ENCODE measurements around the gene C6orf47. TPM values are rescaled to one million over a fixed set of nuclear protein-coding genes. Genes with fewer than 3 reads are reported as not detected.

The C6orf47 gene
- total RNA-seq, 2 donors from 2014 or later: 16.2 to 21.0 TPM

DNA sequence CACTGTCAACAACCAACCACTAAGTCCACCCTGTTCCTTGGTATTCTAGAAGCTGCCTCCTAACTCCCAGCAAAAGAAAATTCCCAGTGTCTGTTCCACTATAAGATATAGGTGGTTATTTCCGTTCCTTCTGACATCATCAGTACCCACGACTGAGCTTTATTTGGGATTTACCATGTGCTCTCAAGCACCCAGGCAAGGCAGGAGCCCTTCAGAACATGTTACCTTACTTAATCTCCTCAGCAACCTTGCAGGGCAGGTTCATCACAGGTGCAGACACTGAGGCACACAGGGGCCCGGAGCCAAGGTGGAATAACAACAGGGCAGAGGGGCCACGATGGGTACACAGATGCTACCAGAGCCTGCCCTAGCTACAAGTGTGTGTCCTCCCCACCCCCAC lies 31.8 kb upstream of the C6orf47 start:
- no peaks in the 10 kb centered on the region for H3K9me3 Mint-ChIP-seq
- ATAC-seq (replicated peaks): no peak
- H3K4me3 Mint-ChIP-seq: no peak overlapping the region
- peaks cover 3% of the 10 kb centered on the region for H3K4me1 Mint-ChIP-seq
- H3K27ac Mint-ChIP-seq: no peak overlapping the region
- peaks cover 95% of the 10 kb centered on the region for H3K36me3 Mint-ChIP-seq (ENCODE audit: low read depth)
- H3K27me3 Mint-ChIP-seq: no peaks in the 10 kb centered on the region

DNA sequence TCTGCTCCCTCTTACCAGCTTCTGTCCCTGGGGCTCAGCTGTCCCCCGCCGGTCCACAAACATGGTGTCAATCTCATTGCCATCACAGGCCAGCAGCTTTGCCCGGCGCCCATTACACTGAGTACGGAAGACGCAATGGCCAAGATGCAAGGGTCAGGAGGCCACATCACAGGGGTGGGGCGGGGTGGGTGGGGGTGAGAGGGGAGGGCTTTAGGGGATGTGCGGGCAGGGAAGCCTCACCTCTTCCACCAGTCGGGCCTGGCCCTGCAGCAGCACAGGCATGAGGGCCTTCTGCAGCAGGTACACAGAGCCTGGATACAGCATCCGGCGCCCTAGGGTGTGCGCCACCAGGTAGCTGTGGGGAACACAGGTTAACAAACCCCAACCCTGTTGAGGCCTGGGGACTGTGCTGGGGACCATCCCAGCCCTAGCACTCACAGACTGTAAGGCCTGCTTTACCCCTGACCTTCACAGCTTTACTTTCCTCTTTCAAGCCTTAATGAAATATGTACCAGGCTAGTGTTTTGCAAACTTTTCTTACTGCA lies 31.1 kb upstream of the C6orf47 start:
- Mint-ChIP-seq H3K27ac (no peak overlapping the region), H3K4me3 (no peak overlapping the region), H3K9me3 (no peaks in the 10 kb centered on the region), H3K36me3 (ENCODE audit: low read depth) (peaks cover 92% of the 10 kb centered on the region), H3K4me1 (no peaks in the 10 kb centered on the region), H3K27me3 (no peaks in the 10 kb centered on the region)
- ATAC-seq (replicated peaks): no peak

GRCh38 chr6:31691078-31691463 lies 30.5 kb upstream of the C6orf47 start:
- Mint-ChIP-seq H3K27me3 (no peaks in the 10 kb centered on the region), H3K9me3 (no peaks in the 10 kb centered on the region), H3K4me3 (no peak overlapping the region), H3K27ac (peak overlapping the region; percentile 57), H3K4me1 (no peaks in the 10 kb centered on the region), H3K36me3 (ENCODE audit: low read depth) (peaks cover 91% of the 10 kb centered on the region)
- ATAC-seq (replicated peaks): no peak

GRCh38 chr6:31690231-31691077 lies 29.9 kb upstream of the C6orf47 start:
- Mint-ChIP-seq H3K9me3 (no peaks in the 10 kb centered on the region), H3K4me1 (no peaks in the 10 kb centered on the region), H3K27ac (peak overlapping the region; percentile 57), H3K27me3 (no peaks in the 10 kb centered on the region), H3K4me3 (no peak overlapping the region), H3K36me3 (ENCODE audit: low read depth) (peaks cover 91% of the 10 kb centered on the region)
- peak; percentile 47 for ATAC-seq (replicated peaks)

GRCh38 chr6:31689249-31690110 lies 28.9 kb upstream of the C6orf47 start:
- no peak for ATAC-seq (replicated peaks)
- Mint-ChIP-seq H3K27me3 (no peaks in the 10 kb centered on the region), H3K4me1 (no peaks in the 10 kb centered on the region), H3K9me3 (no peaks in the 10 kb centered on the region), H3K27ac (peak overlapping the region; percentile 57), H3K4me3 (no peak overlapping the region), H3K36me3 (ENCODE audit: low read depth) (peaks cover 89% of the 10 kb centered on the region)

DNA sequence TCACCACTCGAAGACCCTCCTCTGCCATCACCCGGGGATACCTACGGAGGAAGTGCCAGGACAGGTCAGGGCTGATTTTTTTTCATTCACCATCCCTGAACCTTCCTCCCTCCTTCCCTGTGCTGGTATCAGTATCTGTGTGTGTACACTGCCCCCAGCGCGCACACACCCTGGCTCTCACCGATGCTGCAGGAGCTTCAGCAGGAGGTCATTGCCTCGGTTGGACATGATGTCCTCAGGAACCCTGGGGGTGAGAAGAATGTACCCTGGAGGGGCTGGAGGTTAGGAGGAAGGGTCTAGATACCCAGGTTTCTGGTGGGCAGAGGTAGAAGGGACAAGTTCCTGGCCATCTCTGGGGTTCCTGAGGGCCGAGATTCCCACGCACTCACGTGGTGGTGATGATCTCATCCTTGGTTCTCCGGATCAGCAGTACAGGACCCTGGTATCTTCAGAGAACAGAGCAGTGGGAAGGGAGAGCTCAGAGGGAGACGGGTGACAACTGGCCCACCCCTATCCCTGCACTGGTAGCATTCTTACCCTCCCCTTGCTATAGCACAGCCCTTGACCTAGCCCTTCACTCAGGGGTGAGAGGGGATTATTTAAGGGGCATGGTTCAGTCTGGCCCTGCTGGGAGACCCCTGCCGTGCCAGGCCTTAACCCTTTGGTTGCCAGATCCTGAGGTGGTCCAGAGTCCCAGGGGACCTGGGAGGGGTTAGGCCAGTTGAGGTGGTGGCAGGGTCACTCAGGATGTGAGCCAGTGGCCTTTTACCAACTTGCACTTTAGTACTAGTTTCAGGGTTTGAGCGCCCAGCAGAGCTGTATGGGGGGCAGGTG lies 27.5 kb upstream of the C6orf47 start:
- peaks cover 76% of the 10 kb centered on the region for H3K36me3 Mint-ChIP-seq (ENCODE audit: low read depth)
- peak overlapping the region; percentile 44 for H3K27ac Mint-ChIP-seq
- H3K4me1 Mint-ChIP-seq: no peaks in the 10 kb centered on the region
- no peaks in the 10 kb centered on the region for H3K27me3 Mint-ChIP-seq
- ATAC-seq (replicated peaks): no peak
- H3K4me3 Mint-ChIP-seq: no peak overlapping the region
- no peaks in the 10 kb centered on the region for H3K9me3 Mint-ChIP-seq

DNA sequence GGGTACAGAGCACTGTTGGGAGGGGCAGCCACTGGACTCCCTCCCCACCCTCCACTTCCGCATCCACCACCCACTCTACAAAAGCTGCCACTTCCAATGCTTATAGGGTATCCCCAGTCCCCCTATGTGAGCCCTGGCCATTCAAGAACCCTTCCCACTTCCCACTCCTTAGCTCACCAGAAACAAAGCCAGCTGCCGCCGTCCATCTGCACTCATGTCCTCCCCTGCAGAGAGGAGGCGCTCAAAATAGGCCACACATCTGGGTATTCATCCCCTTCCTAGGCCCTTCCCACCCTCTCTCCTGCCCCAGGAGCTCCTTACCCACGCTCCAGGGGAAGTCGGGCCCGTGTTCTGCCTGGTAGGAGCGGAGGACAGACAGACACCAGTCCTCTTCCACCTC lies 26.7 kb upstream of the C6orf47 start:
- H3K4me3 Mint-ChIP-seq: no peak overlapping the region
- H3K27ac Mint-ChIP-seq: peak overlapping the region; percentile 44
- no peak for ATAC-seq (replicated peaks)
- no peaks in the 10 kb centered on the region for H3K4me1 Mint-ChIP-seq
- H3K36me3 Mint-ChIP-seq (ENCODE audit: low read depth): peaks cover 68% of the 10 kb centered on the region
- H3K9me3 Mint-ChIP-seq: no peaks in the 10 kb centered on the region
- H3K27me3 Mint-ChIP-seq: no peaks in the 10 kb centered on the region

- Mint-ChIP-seq H3K4me1 (no peaks in the 10 kb centered on the region), H3K36me3 (ENCODE audit: low read depth) (peaks cover 63% of the 10 kb centered on the region), H3K4me3 (no peak overlapping the region), H3K27ac (no peak overlapping the region), H3K9me3 (no peaks in the 10 kb centered on the region), H3K27me3 (no peaks in the 10 kb centered on the region)
- ATAC-seq (replicated peaks): no peak
Measured at GRCh38 chr6:31686483-31686882, 25.9 kb upstream of the C6orf47 start.

GRCh38 chr6:31683591-31683990 lies 23.0 kb upstream of the C6orf47 start:
- Mint-ChIP-seq H3K4me1 (peaks cover 9% of the 10 kb centered on the region), H3K36me3 (ENCODE audit: low read depth) (peaks cover 35% of the 10 kb centered on the region), H3K9me3 (no peaks in the 10 kb centered on the region), H3K4me3 (no peak overlapping the region), H3K27ac (no peak overlapping the region), H3K27me3 (no peaks in the 10 kb centered on the region)
- no peak for ATAC-seq (replicated peaks)

DNA sequence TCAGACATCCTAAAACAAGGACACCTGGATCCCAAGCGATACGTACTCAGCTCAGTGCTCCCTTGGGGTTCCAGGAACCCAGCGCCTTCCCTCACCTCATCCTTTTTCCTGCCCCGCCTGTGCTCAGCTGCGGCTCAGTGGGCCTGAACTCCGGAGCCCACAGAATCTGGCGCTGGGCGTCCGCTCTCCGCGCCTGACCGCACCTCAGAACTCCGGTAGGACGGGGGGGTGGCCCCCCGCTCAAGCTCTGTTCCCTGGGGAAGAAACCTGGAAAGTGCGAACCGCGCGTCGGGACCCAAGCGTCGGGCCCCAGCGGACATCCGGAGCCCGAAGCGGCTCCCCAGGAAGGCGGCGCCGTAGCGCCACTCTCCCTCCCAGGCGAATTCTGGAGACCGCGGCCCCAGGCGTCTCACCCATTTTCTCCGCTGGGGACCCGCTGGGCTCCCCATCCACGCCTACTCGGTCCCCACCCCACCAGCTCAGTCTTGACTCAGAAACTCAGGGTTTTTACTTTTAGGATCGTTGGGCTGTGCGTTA lies 20.6 kb upstream of the C6orf47 start:
- Mint-ChIP-seq H3K4me3 (peak overlapping the region; percentile 88), H3K4me1 (peaks cover 15% of the 10 kb centered on the region), H3K9me3 (no peaks in the 10 kb centered on the region), H3K27me3 (no peaks in the 10 kb centered on the region), H3K27ac (peak overlapping the region; percentile 87), H3K36me3 (ENCODE audit: low read depth) (peaks cover 15% of the 10 kb centered on the region)
- ATAC-seq (replicated peaks): peak; percentile 74

GRCh38 chr6:31680226-31681134 lies 19.9 kb upstream of the C6orf47 start, which contains the start of gene LY6G5C:
Gene LY6G5C (minus strand): TSS chr6:31681067. CDS start chr6:31680373, 694 bp downstream.
- Mint-ChIP-seq H3K27me3 (no peaks in the 10 kb centered on the region), H3K4me3 (peak within 1 kb of the TSS; percentile 88), H3K4me1 (peaks cover 15% of the 10 kb centered on the region), H3K27ac (peak within 1 kb of the TSS; percentile 87), H3K9me3 (no peaks in the 10 kb centered on the region), H3K36me3 (ENCODE audit: low read depth) (peaks cover 7% of the 10 kb centered on the region)
- ATAC-seq (replicated peaks): peak; percentile 86

GRCh38 chr6:31677955-31678354 lies 17.4 kb upstream of the C6orf47 start:
- peaks cover 15% of the 10 kb centered on the region for H3K4me1 Mint-ChIP-seq
- H3K27me3 Mint-ChIP-seq: no peaks in the 10 kb centered on the region
- peaks cover 17% of the 10 kb centered on the region for H3K36me3 Mint-ChIP-seq (ENCODE audit: low read depth)
- no peak for ATAC-seq (replicated peaks)
- no peaks in the 10 kb centered on the region for H3K9me3 Mint-ChIP-seq
- peak overlapping the region; percentile 16 for H3K27ac Mint-ChIP-seq
- H3K4me3 Mint-ChIP-seq: no peak overlapping the region

DNA sequence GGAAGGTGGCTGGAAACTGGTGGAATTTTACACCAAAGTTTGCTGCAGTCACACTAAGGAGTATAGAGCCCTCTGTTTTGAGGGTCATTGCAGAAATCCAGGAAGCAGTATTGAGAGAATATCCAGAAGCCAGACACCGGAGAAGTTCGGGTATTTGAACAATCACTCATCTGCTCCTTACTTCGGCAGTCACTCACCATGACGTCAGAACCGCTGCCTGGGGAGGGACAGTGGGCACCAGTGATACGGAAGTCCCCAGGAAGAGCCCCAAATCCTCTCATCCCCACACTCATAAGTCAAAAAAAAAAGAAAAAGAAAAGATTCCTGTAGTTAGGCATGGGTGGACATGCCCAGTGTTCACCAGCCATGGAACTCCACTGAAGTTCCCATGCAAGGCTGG lies 16.3 kb upstream of the C6orf47 start:
- ATAC-seq (replicated peaks): no peak
- H3K27ac Mint-ChIP-seq: peak overlapping the region; percentile 34
- no peaks in the 10 kb centered on the region for H3K9me3 Mint-ChIP-seq
- peaks cover 28% of the 10 kb centered on the region for H3K36me3 Mint-ChIP-seq (ENCODE audit: low read depth)
- no peaks in the 10 kb centered on the region for H3K27me3 Mint-ChIP-seq
- H3K4me1 Mint-ChIP-seq: peaks cover 15% of the 10 kb centered on the region
- H3K4me3 Mint-ChIP-seq: no peak overlapping the region
